Endothelial cell of umbilical vein (primary cell): ENCODE data around the gene SUPV3L1. TPM values are rescaled to one million over a fixed set of nuclear protein-coding genes. Genes with fewer than 3 reads are reported as not detected.

Experiments
- BruUV-seq: library from RNA; stranded (reverse); fragments of 400-500 nt; replicated peaks from 2 replicates; lab custom pipeline; 2021; lab: Mats Ljungman, UMichigan
- CTCF ChIA-PET: fragments of 300-600, 350-600 bp; sonication (Branson Sonifier 250); formaldehyde crosslinking; loops from one replicate; lab custom pipeline; 2021; ENCODE audit warnings: antibody characterized with exemption, inconsistent platforms; lab: Charles Lee
- POLR2A ChIA-PET: fragments of 300-600, 350-600 bp; sonication (Branson Sonifier 250); formaldehyde crosslinking; loops from one replicate; lab custom pipeline; 2021; ENCODE audit warnings: antibody characterized with exemption, inconsistent platforms; lab: Charles Lee
- DNase-seq: peaks from one replicate; pipeline ENCODE4 v3.0.0-alpha.2; 2011; ENCODE audit warnings: low read depth, low spot score
- FAIRE-seq: peaks from 2 replicates; lab custom pipeline; 2011; peaks lifted over from hg19 to GRCh38; lab: Jason Lieb, UNC
- H2AFZ ChIP-seq: 2 replicates; pipeline ENCODE4 v1.6.0; 2012; ENCODE audit warnings: low read depth, low read length, control low read depth, inconsistent platforms
- H3K27ac ChIP-seq: 2 replicates; pipeline ENCODE4 v1.5.1; 2011; ENCODE audit warnings: low read depth, mild to moderate bottlenecking, control low read depth, low read length, moderate library complexity; ENCODE audit not compliant: insufficient read depth
- H3K27me3 ChIP-seq, 2 experiments: 2 replicates each; pipeline versions ENCODE4 v1.6.0 to v1.6.1; 2011; ENCODE audit warnings: low read length in 2 of 2, mixed read lengths in 1 of 2; ENCODE audit not compliant: control insufficient read depth in 2 of 2, insufficient read depth in 2 of 2
- H3K36me3 ChIP-seq, 2 experiments: 2 replicates in 1 of 2; 3 replicates in 1 of 2; pipeline ENCODE4 v1.5.1; 2011; ENCODE audit warnings: low read length in 2 of 2, mild to moderate bottlenecking in 1 of 2, moderate library complexity in 1 of 2; ENCODE audit not compliant: control insufficient read depth in 2 of 2, insufficient read depth in 2 of 2; ENCODE audit errors: extremely low read depth in 1 of 2
- H3K4me1 ChIP-seq: 3 replicates; pipeline ENCODE4 v1.5.1; 2011; ENCODE audit warnings: mild to moderate bottlenecking, low read length; ENCODE audit not compliant: control insufficient read depth, insufficient read depth; ENCODE audit errors: extremely low read depth
- H3K4me2 ChIP-seq: 2 replicates; pipeline ENCODE4 v1.6.1; 2011; ENCODE audit warnings: low read length, control low read depth, mixed read lengths; ENCODE audit not compliant: insufficient read depth
- H3K4me3 ChIP-seq, 3 experiments: fragments of 200-600 bp in 1 of 3; sonication (generic), shearing (Covaris generic) in 1 of 3; replicated peaks in 1 of 3; 2 replicates each; pipeline ENCODE4 v1.5.1; 2011 to 2016; ENCODE audit warnings: control low read depth in 3 of 3, low read length in 3 of 3, mild to moderate bottlenecking in 2 of 3, inconsistent platforms in 1 of 3, low read depth in 1 of 3, moderate library complexity in 1 of 3; ENCODE audit not compliant: insufficient read depth in 1 of 3
- H3K79me2 ChIP-seq: 2 replicates; pipeline ENCODE4 v1.6.0; 2012; ENCODE audit warnings: low read length, inconsistent platforms; ENCODE audit not compliant: control insufficient read depth, insufficient read depth
- H3K9ac ChIP-seq: replicated peaks from 2 replicates; pipeline ENCODE3; 2011; ENCODE audit warnings: low read length, control low read depth; ENCODE audit not compliant: insufficient read depth; ENCODE audit errors: extremely low read depth
- H3K9me1 ChIP-seq: replicated peaks from 3 replicates; pipeline ENCODE4 v1.6.0; 2011; ENCODE audit warnings: mild to moderate bottlenecking, low read length; ENCODE audit not compliant: control insufficient read depth, insufficient read depth; ENCODE audit errors: extremely low read depth
- H3K9me3 ChIP-seq: replicated peaks from 2 replicates; pipeline ENCODE4 v1.5.1; 2012; ENCODE audit warnings: low read length, inconsistent platforms; ENCODE audit not compliant: control insufficient read depth, insufficient read depth
- H4K20me1 ChIP-seq: replicated peaks from 2 replicates; pipeline ENCODE3; 2011; ENCODE audit warnings: mild to moderate bottlenecking, low read length; ENCODE audit not compliant: control insufficient read depth, insufficient read depth; ENCODE audit errors: extremely low read depth
- CTCF ChIP-seq, 2 donors: IDR thresholded peaks; 1 replicate in 1 of 2; 2 replicates in 1 of 2; pipeline ENCODE4 v1.5.1; 2011; ENCODE audit warnings: low read length in 2 of 2, mild to moderate bottlenecking in 2 of 2, moderate library complexity in 2 of 2, control low read depth in 1 of 2, inconsistent platforms in 1 of 2, low read depth in 1 of 2; ENCODE audit not compliant: insufficient read depth in 1 of 2; ENCODE audit errors: extremely low read depth in 1 of 2
- FOS ChIP-seq: IDR thresholded peaks from 2 replicates; pipeline ENCODE4 v1.6.1; 2011; ENCODE audit warnings: mild to moderate bottlenecking, low read length, moderate library complexity, borderline replicate concordance; ENCODE audit not compliant: insufficient read depth
- JUN ChIP-seq: IDR thresholded peaks from 2 replicates; pipeline ENCODE4 v1.6.1; 2011; ENCODE audit warnings: borderline replicate concordance, low read depth; ENCODE audit not compliant: insufficient read length, insufficient read depth
- MAX ChIP-seq: IDR thresholded peaks from 2 replicates; pipeline ENCODE4 v1.6.1; 2011; ENCODE audit not compliant: insufficient read depth, insufficient read length
- MYC ChIP-seq: IDR thresholded peaks from one replicate; pipeline ENCODE4 v1.6.1; 2011; ENCODE audit warnings: mild to moderate bottlenecking, low read depth, low read length
- dilution Hi-C: fragments of 300-500 bp; cut with MboI; formaldehyde crosslinking; loops from one replicate; pipeline ENCODE4 v1.15.0; 2019; ENCODE audit warnings: low sequenced_read_pairs; ENCODE audit not compliant: extremely low pct_ligation_motif_present
- intact Hi-C: fragments of 100-400 bp; cut with micrococcal nuclease; formaldehyde crosslinking; loops from one replicate; pipeline ENCODE4 v1.10.0; 2022
- polyA plus RNA-seq, 4 experiments: library from polyadenylated mRNA; depleted of rRNA in 3 of 4; stranded (reverse) in 3 of 4; unstranded in 1 of 4; fragments of >200 nt; gene quantifications; 2 replicates each; pipeline versions ENCODE4 v1.2.1 to v1.2.3, GENCODE V29; 2011 to 2012; ENCODE audit warnings: missing spikeins in 1 of 4
- total RNA-seq: library from RNA; stranded (reverse); gene quantifications from 2 replicates; pipeline ENCODE4 v1.2.3, GENCODE V29; 2021

SUPV3L1 gene
- total and polyA plus RNA-seq, 2 donors (not counting 3 experiments of a cell fraction or from before 2014, with no cell fraction given) = 21.8 to 30.4 TPM

- dilution Hi-C loops = no loop called here
Measured at GRCh38 chr10:69130251-69130650, 49.8 kb upstream of the SUPV3L1 start.

More at GRCh38 chr10:69130251-69130650, 49.8 kb upstream of the SUPV3L1 start:
- BruUV-seq = no TSS peak
- Histone ChIP-seq H3K9me1 (no peaks in the 10 kb centered on the region), H3K4me3 (no peak overlapping the region), H3K36me3 (peaks cover 5 to 8% of the 10 kb centered on the region in 2 experiments), H3K79me2 (peaks cover 76% of the 10 kb centered on the region), H3K9me3 (no peaks in the 10 kb centered on the region), H3K4me1 (peaks cover 7% of the 10 kb centered on the region), H2AFZ (no peak overlapping the region), H3K27me3 (no peaks in the 10 kb centered on the region), H3K9ac (no peak overlapping the region), H3K27ac (no peak overlapping the region), H3K4me2 (no peak overlapping the region), H4K20me1 (peaks cover 7% of the 10 kb centered on the region)
- no peak for TF ChIP-seq MYC
- TF ChIP-seq JUN = no peak
- TF ChIP-seq CTCF (IDR thresholded peaks at IDR 0.05; ENCODE audit: extremely low read depth in 1 of 2, insufficient read depth in 1 of 2, low read depth in 1 of 2, low read length in 2 of 2) = no peak
- no peak for TF ChIP-seq MAX
- no peak for TF ChIP-seq FOS
- DNase-seq (no peak), FAIRE-seq (no peak)
- ChIA-PET CTCF (interaction anchor here (1.2 kb wide), 1 partner anchor 125 kb away, joined by 3 read pairs; no protein-coding TSS in a partner anchor), POLR2A (no interaction called here)
- intact Hi-C loops = no loop called here
